Sigmoid colon (tissue), 7 donors: ENCODE data around the gene ERCC3. TPM values are rescaled to one million over a fixed set of nuclear protein-coding genes. Genes with fewer than 3 reads are reported as not detected.

Source experiments
- DNase-seq: peaks from one replicate; pipeline ENCODE4 v3.0.0-alpha.2; 2019
- H3K27ac ChIP-seq, 4 donors: fragments of 200-600 bp; sonication (generic); one replicate each; pipeline ENCODE4 v1.5.1; 2016 to 2019; ENCODE audit warnings: mild to moderate bottlenecking in 1 of 4
- H3K27me3 ChIP-seq, 3 donors: fragments of 200-600 bp; sonication (generic); one replicate each; pipeline ENCODE4 v1.5.1; 2019; ENCODE audit warnings: mild to moderate bottlenecking in 1 of 3
- H3K36me3 ChIP-seq, 4 donors: fragments of 200-600 bp; sonication (generic); one replicate each; pipeline ENCODE4 v1.5.1; 2016 to 2019
- H3K4me1 ChIP-seq, 4 donors: fragments of 200-600 bp; sonication (generic); one replicate each; pipeline ENCODE4 v1.5.1; 2017 to 2019
- H3K4me3 ChIP-seq, 4 donors: fragments of 200-600 bp; sonication (generic); one replicate each; pipeline ENCODE4 v1.5.1; 2017 to 2019; ENCODE audit warnings: mild to moderate bottlenecking in 2 of 4, moderate library complexity in 1 of 4
- H3K9me3 ChIP-seq, 4 donors: fragments of 200-600 bp in 3 of 4; sonication (generic) in 3 of 4; one replicate each; pipeline versions ENCODE4 v1.5.1 to v1.6.1; 2013 to 2019
- EP300 ChIP-seq, 4 donors: sonication (generic); formaldehyde crosslinking; IDR thresholded peaks; one replicate each; pipeline ENCODE4 v1.6.1; 2017; ENCODE audit warnings: antibody characterized with exemption in 4 of 4
- POLR2A ChIP-seq, 2 donors: fragments of 450-650 bp; IDR thresholded peaks; one replicate each; pipeline ENCODE4 v1.6.1; 2016; ENCODE audit warnings: antibody characterized with exemption in 2 of 2, mild to moderate bottlenecking in 2 of 2, moderate library complexity in 2 of 2
- POLR2AphosphoS5 ChIP-seq, 4 donors: sonication (generic); formaldehyde crosslinking; IDR thresholded peaks; one replicate each; pipeline ENCODE4 v1.6.1; 2017; ENCODE audit warnings: antibody characterized with exemption in 4 of 4
- WGBS, 2 donors: extraction: QIAGEN DNeasy Blood & Tissue Kit; methylation state at CpG; one replicate each; pipeline ENCODE4 v1.1.7; 2013; 5-methylcytosine and 5-hydroxymethylcytosine counted together
- intact Hi-C: fragments of 100-400 bp; cut with DNase I; formaldehyde crosslinking; loops from one replicate; pipeline ENCODE4 v1.15.1; 2023
- polyA plus RNA-seq, 3 donors: library from polyadenylated mRNA; stranded (reverse); fragments of 200-250 nt; gene quantifications; one replicate each; pipeline ENCODE4 v1.2.3, GENCODE V29; 2013
- total RNA-seq, 4 donors: library from RNA; depleted of rRNA; stranded (reverse); fragments of >200 nt; gene quantifications; one replicate each; pipeline ENCODE4 v1.1.0, GENCODE V29; 2016
- TF ChIP-seq, protein P1 (sequence below), 4 experiments: fragments of 450-650 bp in 3 of 4; fragments of 200-600 bp in 1 of 4; IDR thresholded peaks; one replicate each; pipeline ENCODE4 v1.5.1; 2016 to 2019; ENCODE audit warnings: antibody characterized with exemption in 4 of 4, mild to moderate bottlenecking in 3 of 4, moderate library complexity in 2 of 4
- donor health status: healthy with polysubstance abuse.
- donor health status: Bipolar disorder and iron deficiency.
- donor health status: healthy.

Gene ERCC3
- total and polyA plus RNA-seq, 7 donors: 15.6 to 44.8 (median 31.7) TPM

DNA sequence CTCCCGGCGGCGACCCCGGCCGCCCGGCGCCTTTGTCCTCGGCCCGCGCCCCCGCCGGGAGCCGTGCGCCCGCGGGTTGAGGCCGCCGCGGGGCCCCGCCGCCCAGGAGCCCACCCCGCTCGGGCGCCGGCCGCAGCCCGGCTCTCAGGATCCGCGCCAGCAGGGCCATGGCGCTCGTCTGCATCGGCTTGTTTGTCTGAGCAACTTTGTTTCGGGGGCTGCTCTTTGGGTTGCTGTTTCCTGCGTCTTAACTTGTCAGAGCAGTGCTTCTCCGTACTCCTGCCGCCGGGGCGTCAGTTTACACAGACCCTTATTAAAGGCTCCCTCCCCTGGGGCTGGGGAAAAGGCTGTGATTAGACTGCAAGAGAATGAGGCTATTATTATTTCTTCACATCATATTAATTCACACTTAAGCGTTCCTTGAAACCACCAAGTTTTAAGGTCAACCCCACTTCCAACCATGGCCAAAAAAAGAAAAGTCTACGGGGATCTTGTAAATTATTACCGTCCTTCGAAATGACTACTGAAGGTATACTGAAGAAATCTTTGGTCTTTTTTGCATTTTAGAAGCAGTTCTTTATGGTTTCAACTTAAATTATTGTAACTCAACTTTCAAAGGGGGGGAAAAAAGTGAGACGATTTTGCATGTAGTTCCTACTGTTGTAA is 73.7 kb downstream of the ERCC3 start, which contains the start of gene CYP27C1:
Gene CYP27C1, minus strand, starts transcription at position 198 of the 666 bp plus-strand sequence. Its CDS starts 29 bp downstream, at position 169.
- H3K36me3 ChIP-seq: no peaks in the 10 kb centered on the region
- peak within 1 kb of the TSS in 3 of 4 donors; percentile 10 to 32 (median 30) for H3K27ac ChIP-seq
- TF ChIP-seq POLR2AphosphoS5 (IDR thresholded peaks at IDR 0.05) (no peak), POLR2A (IDR thresholded peaks at IDR 0.05) (no peak), EP300 (IDR thresholded peaks at IDR 0.05) (no peak)
- TF ChIP-seq, protein P1, sequence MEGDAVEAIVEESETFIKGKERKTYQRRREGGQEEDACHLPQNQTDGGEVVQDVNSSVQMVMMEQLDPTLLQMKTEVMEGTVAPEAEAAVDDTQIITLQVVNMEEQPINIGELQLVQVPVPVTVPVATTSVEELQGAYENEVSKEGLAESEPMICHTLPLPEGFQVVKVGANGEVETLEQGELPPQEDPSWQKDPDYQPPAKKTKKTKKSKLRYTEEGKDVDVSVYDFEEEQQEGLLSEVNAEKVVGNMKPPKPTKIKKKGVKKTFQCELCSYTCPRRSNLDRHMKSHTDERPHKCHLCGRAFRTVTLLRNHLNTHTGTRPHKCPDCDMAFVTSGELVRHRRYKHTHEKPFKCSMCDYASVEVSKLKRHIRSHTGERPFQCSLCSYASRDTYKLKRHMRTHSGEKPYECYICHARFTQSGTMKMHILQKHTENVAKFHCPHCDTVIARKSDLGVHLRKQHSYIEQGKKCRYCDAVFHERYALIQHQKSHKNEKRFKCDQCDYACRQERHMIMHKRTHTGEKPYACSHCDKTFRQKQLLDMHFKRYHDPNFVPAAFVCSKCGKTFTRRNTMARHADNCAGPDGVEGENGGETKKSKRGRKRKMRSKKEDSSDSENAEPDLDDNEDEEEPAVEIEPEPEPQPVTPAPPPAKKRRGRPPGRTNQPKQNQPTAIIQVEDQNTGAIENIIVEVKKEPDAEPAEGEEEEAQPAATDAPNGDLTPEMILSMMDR (IDR thresholded peaks at IDR 0.05): no peak
- H3K9me3 ChIP-seq: no peaks in the 10 kb centered on the region
- intact Hi-C loops: no loop called here
- peaks cover 8 to 55% (median 24%) of the 10 kb centered on the region in 3 donors for H3K27me3 ChIP-seq
- no peak for DNase-seq
- H3K4me1 ChIP-seq: peaks cover 0 to 24% (median 19%) of the 10 kb centered on the region in 4 donors
- H3K4me3 ChIP-seq: peak within 1 kb of the TSS; percentile 47 to 60 (median 53)
- WGBS, 2 donors: 1% methylated on average over 43 of the region's 43 CpGs

DNA sequence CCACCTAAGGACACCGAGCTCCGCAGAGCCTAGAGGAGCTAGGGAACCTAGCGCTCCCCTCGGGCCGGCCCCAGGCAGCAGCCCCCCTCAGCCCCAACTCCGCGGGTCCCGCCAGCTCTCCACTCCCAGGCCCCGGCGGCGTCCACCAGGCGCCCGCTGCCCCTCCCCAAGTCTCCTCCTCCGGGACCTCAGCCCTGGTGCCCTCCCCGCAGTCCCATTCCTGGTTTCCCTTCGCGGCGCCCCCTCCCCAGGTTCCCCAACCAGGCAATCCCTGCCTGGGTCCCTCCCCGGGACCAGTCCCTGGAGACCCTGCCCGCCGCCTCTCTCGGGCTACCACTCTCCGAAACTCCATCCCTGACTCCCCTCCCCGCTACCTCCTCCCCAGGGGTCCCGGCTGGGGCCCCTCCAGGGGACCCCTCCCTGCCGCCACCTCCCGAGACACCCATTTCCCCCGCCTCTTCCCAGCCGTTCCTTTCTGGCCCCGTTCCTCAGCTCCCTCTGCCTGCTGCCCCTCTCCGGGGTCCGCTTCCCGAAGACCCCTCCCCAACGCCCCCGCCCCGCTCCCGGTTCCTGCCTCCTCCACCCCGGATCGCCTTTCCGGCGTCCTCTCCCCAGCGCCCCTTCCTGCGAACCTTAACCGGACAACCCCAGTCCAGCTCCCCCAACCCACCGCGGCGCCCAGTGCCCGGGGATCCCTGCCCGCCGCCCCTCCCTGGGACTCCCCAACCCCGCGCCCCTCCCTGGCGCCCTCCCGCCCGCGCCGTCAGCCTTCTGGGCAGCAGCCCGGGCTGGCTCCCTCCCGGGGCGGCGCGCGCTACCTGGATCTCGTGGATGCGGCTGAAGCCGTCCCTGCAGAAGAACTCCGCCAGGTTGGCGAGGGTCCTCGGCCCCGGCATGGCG is 74.5 kb downstream of the ERCC3 start:
- H3K27me3 ChIP-seq: peaks cover 8 to 55% (median 24%) of the 10 kb centered on the region in 3 donors
- intact Hi-C loops: loop anchor here (1.0 to 5.0 kb wide), 2 partner anchors 43 to 112 kb away; partner anchors contain the start of gene BIN1
- no peaks in the 10 kb centered on the region for H3K9me3 ChIP-seq
- peak; percentile 68 for DNase-seq
- peak overlapping the region; percentile 47 to 60 (median 53) for H3K4me3 ChIP-seq
- H3K36me3 ChIP-seq: no peaks in the 10 kb centered on the region
- TF ChIP-seq POLR2AphosphoS5 (IDR thresholded peaks at IDR 0.05): no peak
- no peak for TF ChIP-seq POLR2A (IDR thresholded peaks at IDR 0.05)
- TF ChIP-seq, protein P1 (IDR thresholded peaks at IDR 0.05): no peak
- TF ChIP-seq EP300 (IDR thresholded peaks at IDR 0.05): no peak
- WGBS, 2 donors: 1 to 2% methylated on average over 71 of the region's 71 CpGs
- H3K4me1 ChIP-seq: peaks cover 0 to 24% (median 19%) of the 10 kb centered on the region in 4 donors
- H3K27ac ChIP-seq: peak overlapping the region in 3 of 4 donors; percentile 10 to 32 (median 30)

DNA sequence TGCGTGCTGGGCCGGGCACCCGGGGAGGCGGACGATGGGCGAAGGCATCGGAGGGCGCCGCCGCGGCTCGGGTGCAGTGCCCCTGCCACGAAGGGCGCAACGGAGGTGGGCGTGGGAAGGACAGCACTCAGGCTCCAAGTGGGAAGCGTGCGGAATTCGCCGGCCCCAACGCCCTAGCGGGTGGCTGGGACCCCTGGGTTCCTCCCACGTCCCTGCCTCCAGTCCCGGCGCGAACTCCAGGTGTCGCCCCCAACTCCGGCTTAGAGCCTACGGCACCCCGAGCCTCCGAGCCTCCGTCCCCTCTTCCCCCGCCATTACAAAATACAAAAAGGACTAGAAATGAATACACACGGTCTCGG is 75.2 kb downstream of the ERCC3 start:
- Histone ChIP-seq H3K27me3 (peaks cover 8 to 55% (median 24%) of the 10 kb centered on the region in 3 donors), H3K4me3 (peak overlapping the region; percentile 47 to 60 (median 53)), H3K27ac (peak overlapping the region in 2 of 4 donors; percentile 30 to 32), H3K36me3 (no peaks in the 10 kb centered on the region), H3K9me3 (no peaks in the 10 kb centered on the region), H3K4me1 (peaks cover 0 to 24% (median 19%) of the 10 kb centered on the region in 4 donors)
- intact Hi-C loops: loop anchor here (1.0 to 5.0 kb wide), 2 partner anchors 42 to 111 kb away; partner anchors contain the start of gene BIN1
- no peak for TF ChIP-seq POLR2A (IDR thresholded peaks at IDR 0.05)
- TF ChIP-seq POLR2AphosphoS5 (IDR thresholded peaks at IDR 0.05): no peak
- TF ChIP-seq, protein P1 (IDR thresholded peaks at IDR 0.05): no peak
- no peak for TF ChIP-seq EP300 (IDR thresholded peaks at IDR 0.05)
- WGBS, 2 donors: 2% methylated on average over 35 of the region's 35 CpGs
- no peak for DNase-seq

DNA sequence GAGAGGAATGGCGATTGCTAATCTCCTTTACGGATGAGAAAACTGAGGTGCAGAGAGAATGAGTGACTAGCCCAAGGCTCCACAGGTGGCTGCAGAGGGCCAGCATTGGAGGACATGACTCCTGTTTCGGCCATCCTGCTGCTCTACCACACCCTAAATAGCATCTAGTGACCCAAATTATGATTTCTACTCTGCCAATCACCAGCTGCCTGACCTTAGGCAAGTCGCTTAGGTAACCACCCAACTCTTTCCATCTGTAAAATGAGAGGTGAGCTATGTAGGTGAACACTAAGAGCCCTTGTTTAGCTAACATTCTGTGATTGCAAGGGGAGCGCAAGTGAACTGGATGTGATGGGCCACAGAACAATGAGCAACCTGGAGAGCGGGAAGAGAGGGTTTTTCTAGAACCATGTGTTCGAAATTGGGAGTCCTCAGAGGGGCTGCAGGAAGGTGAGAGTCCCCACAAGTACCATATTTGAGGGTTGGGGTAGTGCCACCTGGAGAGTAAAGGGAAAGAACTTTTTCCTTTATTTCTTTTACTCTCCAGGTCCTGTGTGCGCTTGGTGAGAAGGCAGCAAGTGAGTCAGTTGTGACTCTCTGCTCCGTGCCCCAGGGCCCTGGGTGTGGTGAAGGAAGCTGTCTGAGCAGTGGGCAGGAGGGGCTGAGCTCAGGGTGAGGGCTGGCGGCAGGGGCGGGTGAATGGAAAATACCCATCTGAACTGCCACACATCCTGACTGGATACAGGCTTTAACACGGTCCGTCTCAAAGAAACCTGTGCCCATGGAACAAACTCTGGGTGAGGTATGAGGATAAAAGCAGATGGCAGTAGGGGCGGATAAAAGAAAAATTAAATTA is 76.2 kb downstream of the ERCC3 start:
- TF ChIP-seq, protein P1 (IDR thresholded peaks at IDR 0.05): no peak
- intact Hi-C loops: loop anchor here (5.0 kb wide), 1 partner anchor 110 kb away; the partner anchor contains the start of gene BIN1
- Histone ChIP-seq H3K36me3 (no peaks in the 10 kb centered on the region), H3K4me1 (peaks cover 0 to 24% (median 19%) of the 10 kb centered on the region in 4 donors), H3K27me3 (peaks cover 8 to 55% (median 24%) of the 10 kb centered on the region in 3 donors), H3K27ac (no peak overlapping the region), H3K4me3 (no peak overlapping the region), H3K9me3 (no peaks in the 10 kb centered on the region)
- no peak for DNase-seq
- 58 to 73% methylated on average over 14 of the region's 14 CpGs for WGBS, 2 donors
